NB4 (cell line): ENCODE data around the gene APEH.
A peak's percentile ranks its signal among the peaks of the same experiment; 100 is the strongest.

Source experiments
- CTCF ChIP-seq: IDR thresholded peaks from one replicate; pipeline ENCODE4 v1.5.1; 2012; ENCODE audit warnings: low read depth, low read length
- MYC ChIP-seq: IDR thresholded peaks from 2 replicates; pipeline ENCODE4 v1.6.1; 2011; ENCODE audit warnings: low read depth, low read length
- POLR2A ChIP-seq: IDR thresholded peaks from 2 replicates; pipeline ENCODE4 v1.6.1; 2011; ENCODE audit warnings: mild to moderate bottlenecking; ENCODE audit not compliant: insufficient read length; ENCODE audit errors: extremely low read depth

DNA sequence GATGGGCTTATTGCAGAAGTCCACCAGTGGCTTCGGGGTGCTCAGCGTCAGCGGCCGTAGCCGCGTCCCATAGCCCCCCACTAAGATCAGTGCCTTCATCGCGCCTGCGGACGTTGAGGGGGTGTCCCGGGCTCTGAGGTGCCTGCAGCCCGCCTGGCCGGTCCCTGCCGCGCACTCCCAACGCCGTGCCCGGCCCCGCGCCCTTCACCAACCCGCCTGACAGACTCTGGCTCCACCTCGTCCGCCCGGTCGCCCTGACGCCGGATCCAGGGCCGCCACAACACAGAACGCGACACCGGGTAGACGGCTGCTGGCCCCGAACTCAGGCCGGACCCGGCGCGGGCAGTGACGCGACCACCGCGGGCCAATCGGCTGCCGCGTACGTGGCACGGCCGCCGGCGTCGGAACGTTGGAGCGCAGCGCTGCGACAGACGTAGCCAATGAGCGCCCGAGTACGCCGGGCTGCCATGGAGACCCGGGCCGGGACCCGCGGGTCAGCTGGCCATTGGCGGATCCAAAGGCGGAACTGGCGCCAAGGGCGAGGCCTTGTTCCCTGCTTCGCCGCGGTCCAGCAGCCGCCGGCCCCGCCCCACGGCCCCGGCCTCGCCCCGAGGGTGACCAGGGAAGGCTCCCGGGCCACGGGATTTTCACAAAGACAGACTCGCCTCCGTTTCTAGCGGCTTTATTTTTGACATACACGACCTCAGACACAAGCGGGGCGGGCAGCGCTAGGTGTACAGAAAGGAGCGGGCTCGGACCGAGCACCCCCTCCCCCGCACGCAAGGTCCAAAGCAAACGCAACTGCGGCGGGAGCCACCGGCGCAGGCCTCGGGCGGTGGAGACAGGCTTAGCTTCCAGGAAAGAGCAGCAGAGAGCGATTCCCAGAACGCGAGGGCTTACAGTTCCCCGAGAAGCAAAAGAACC, 49.7 kb downstream of the APEH start, which contains the start of gene GMPPB:
- TF ChIP-seq CTCF (no peak), POLR2A (peak; percentile 51), MYC (0 out of 2 replicates have a peak, but pooled peaks have one; percentile 9)
